SH-SY5Y (cell line): ENCODE data around the gene ADORA3.

ENCODE experiments used
- GATA2 ChIP-seq: IDR thresholded peaks from 2 replicates; pipeline ENCODE4 v1.6.1; 2011; ENCODE audit warnings: mild to moderate bottlenecking, low read depth, low read length
- GATA3 ChIP-seq: IDR thresholded peaks from 2 replicates; pipeline ENCODE4 v1.6.1; 2011; ENCODE audit warnings: low read depth, mild to moderate bottlenecking, low read length, moderate library complexity

- no peak for TF ChIP-seq GATA2
- TF ChIP-seq GATA3 = no peak
Measured at GRCh38 chr1:111552587-111552986, 49.2 kb upstream of the ADORA3 start.
